ENCODE results near the gene PIK3IP1. TPM values are rescaled to one million over a fixed set of nuclear protein-coding genes. Genes with fewer than 3 reads are reported as not detected.

PIK3IP1 gene
- total and polyA plus RNA-seq, 10 of the 15 experiments (the other 5 are each of a cell fraction or from before 2014, with no cell fraction given) = 0.77 to 6.5 (median 3.0) TPM

- no peak for TF ChIP-seq BCL3 (IDR thresholded peaks at IDR 0.05; ENCODE audit: borderline replicate concordance, insufficient read depth, low read depth, low read length, poor library complexity, severe bottlenecking)
- no peak for TF ChIP-seq MTA2 (IDR thresholded peaks at IDR 0.05; ENCODE audit: low read depth)
Measured at GRCh38 chr22:31268281-31268680, 24.0 kb downstream of the PIK3IP1 start (continued).

GRCh38 chr22:31263896-31264640 lies 28.2 kb downstream of the PIK3IP1 start:
- intact Hi-C loops (cut with micrococcal nuclease; ENCODE audit: unreplicated experiment) = no loop called here
- no peak for DNase-seq (ENCODE audit: low read depth, low spot score)
- no peaks in the 10 kb centered on the region for H3K4me1 ChIP-seq (ENCODE audit: control insufficient read depth, insufficient read depth, low read length)
- ChIA-PET RAD21 (ENCODE audit: unreplicated experiment) (no interaction called here), POLR2A (no interaction called here), CTCF (no interaction called here), SMC1A (ENCODE audit: uncharacterized antibody, unreplicated experiment) (no interaction called here)
- FAIRE-seq = no peak
- no peak overlapping the region for H3K4me3 ChIP-seq
- H3K79me2 ChIP-seq (ENCODE audit: control insufficient read depth, insufficient read depth, low read length) = no peaks in the 10 kb centered on the region
- 98% methylated on average over 6 of the region's 6 CpGs for WGBS (ENCODE audit: insufficient coverage, insufficient replicate concordance, low lambda C conversion rate, missing lambda C conversion rate)
- no peaks in the 10 kb centered on the region for H3K27me3 ChIP-seq (replicated peaks in 1 of 2; ENCODE audit: control insufficient read depth in 2 of 2, insufficient read depth in 2 of 2, low read length in 1 of 2)
- H3K9me3 ChIP-seq (replicated peaks; ENCODE audit: control insufficient read depth, insufficient read depth, low read length) = no peaks in the 10 kb centered on the region
- in situ Hi-C loops (cut with MboI) = no loop called here
- no peak overlapping the region for H3K9ac ChIP-seq (ENCODE audit: control insufficient read depth, insufficient read depth, low read length)
- peaks cover 29 to 33% of the 10 kb centered on the region in 2 experiments for H3K36me3 ChIP-seq (ENCODE audit: control insufficient read depth in 2 of 2, insufficient read depth in 2 of 2, low read length in 1 of 2)
- no peak overlapping the region for H2AFZ ChIP-seq (ENCODE audit: control insufficient read depth, low read depth, low read length)
- no peak overlapping the region for H3K4me2 ChIP-seq (ENCODE audit: control insufficient read depth, insufficient read depth)
- no peak for ATAC-seq
- H4K20me1 ChIP-seq (ENCODE audit: control insufficient read depth, insufficient read depth) = no peaks in the 10 kb centered on the region
- BruUV-seq (replicated peaks) = no TSS peak
- H3K27ac ChIP-seq (ENCODE audit: control insufficient read depth, insufficient read depth) = no peak overlapping the region
- TF ChIP-seq SKIL (IDR thresholded peaks at IDR 0.05; ENCODE audit: low read depth, poor library complexity, severe bottlenecking) = no peak
- TF ChIP-seq RUNX3 (IDR thresholded peaks at IDR 0.05; ENCODE audit: low read length) = no peak
- no peak for TF ChIP-seq BCL11A (IDR thresholded peaks at IDR 0.05; ENCODE audit: low read depth, low read length)
- no peak for TF ChIP-seq HCFC1 (IDR thresholded peaks at IDR 0.05; ENCODE audit: low read length)
- no peak for TF ChIP-seq SIX5 (IDR thresholded peaks at IDR 0.05; ENCODE audit: low read depth, low read length, severe bottlenecking)
- TF ChIP-seq, protein P1, sequence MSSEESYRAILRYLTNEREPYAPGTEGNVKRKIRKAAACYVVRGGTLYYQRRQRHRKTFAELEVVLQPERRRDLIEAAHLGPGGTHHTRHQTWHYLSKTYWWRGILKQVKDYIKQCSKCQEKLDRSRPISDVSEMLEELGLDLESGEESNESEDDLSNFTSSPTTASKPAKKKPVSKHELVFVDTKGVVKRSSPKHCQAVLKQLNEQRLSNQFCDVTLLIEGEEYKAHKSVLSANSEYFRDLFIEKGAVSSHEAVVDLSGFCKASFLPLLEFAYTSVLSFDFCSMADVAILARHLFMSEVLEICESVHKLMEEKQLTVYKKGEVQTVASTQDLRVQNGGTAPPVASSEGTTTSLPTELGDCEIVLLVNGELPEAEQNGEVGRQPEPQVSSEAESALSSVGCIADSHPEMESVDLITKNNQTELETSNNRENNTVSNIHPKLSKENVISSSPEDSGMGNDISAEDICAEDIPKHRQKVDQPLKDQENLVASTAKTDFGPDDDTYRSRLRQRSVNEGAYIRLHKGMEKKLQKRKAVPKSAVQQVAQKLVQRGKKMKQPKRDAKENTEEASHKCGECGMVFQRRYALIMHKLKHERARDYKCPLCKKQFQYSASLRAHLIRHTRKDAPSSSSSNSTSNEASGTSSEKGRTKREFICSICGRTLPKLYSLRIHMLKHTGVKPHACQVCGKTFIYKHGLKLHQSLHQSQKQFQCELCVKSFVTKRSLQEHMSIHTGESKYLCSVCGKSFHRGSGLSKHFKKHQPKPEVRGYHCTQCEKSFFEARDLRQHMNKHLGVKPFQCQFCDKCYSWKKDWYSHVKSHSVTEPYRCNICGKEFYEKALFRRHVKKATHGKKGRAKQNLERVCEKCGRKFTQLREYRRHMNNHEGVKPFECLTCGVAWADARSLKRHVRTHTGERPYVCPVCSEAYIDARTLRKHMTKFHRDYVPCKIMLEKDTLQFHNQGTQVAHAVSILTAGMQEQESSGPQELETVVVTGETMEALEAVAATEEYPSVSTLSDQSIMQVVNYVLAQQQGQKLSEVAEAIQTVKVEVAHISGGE (CRISPR knock-in tag; IDR thresholded peaks at IDR 0.05) = no peak
- no peak for TF ChIP-seq PBX3 (IDR thresholded peaks at IDR 0.05; ENCODE audit: insufficient replicate concordance, low read depth, low read length)
- no peak for TF ChIP-seq MEF2A (IDR thresholded peaks at IDR 0.05; ENCODE audit: insufficient read depth, low read depth, low read length)

Measured in GM12878 (cell line).